ENCODE data around the gene BCL2L13.

BCL2L13 gene

DNA sequence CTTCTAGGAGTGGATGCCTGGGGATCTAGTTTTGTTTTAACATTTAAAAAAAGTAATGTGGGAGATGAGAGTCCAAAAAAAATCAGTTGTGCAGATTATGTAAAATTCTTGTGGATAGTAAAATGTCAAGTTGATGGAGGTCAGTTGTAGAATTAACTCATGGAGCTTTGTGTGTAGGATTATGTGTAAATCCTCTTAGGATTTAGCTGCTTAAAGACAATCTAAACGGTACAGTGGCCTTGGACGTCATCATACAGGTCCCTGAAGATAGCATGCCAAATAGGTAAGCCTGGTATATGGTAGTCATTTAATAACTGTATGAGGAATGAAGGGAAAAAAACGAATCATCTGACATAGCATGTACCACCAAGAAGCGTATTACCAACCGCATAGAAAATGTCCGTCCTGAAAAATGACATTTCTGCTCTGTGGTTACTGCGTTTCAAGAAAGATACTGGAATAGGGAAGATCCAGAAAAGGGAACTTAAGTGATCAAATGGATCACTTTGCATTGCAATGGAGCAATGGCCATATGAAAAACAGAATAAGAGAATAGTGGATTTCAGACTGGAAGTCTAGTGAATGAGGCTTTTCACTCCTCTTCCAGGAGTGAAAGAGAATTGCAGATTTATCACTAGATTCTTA is 61.3 kb downstream of the BCL2L13 start:
- Histone ChIP-seq H3K27me3 (replicated peaks; ENCODE audit: insufficient read depth, low read length) (no peaks in the 10 kb centered on the region), H3K4me1 (ENCODE audit: low read length) (no peaks in the 10 kb centered on the region), H3K9me2 (replicated peaks; ENCODE audit: insufficient read depth, low read length) (no peaks in the 10 kb centered on the region), H3K79me2 (ENCODE audit: low read length) (no peaks in the 10 kb centered on the region), H3F3A (ENCODE audit: insufficient read depth, low read length) (no peaks in the 10 kb centered on the region), H3K4me3 (ENCODE audit: low read length) (no peak overlapping the region), H2AFZ (ENCODE audit: low read length) (no peak overlapping the region), H3K9ac (ENCODE audit: low read length) (no peak overlapping the region), H3K4me2 (ENCODE audit: low read depth, low read length) (no peak overlapping the region), H3K27ac (ENCODE audit: low read length) (no peak overlapping the region), H4K20me1 (ENCODE audit: insufficient read depth, low read length) (no peaks in the 10 kb centered on the region), H3K36me3 (replicated peaks; ENCODE audit: insufficient read depth, low read length) (no peaks in the 10 kb centered on the region), H3K9me3 (replicated peaks; ENCODE audit: insufficient read depth, low read length) (no peaks in the 10 kb centered on the region)
- no peak for DNase-seq
- TF ChIP-seq EZH2phosphoT487 (IDR thresholded peaks at IDR 0.05; ENCODE audit: low read length): no peak

DNA sequence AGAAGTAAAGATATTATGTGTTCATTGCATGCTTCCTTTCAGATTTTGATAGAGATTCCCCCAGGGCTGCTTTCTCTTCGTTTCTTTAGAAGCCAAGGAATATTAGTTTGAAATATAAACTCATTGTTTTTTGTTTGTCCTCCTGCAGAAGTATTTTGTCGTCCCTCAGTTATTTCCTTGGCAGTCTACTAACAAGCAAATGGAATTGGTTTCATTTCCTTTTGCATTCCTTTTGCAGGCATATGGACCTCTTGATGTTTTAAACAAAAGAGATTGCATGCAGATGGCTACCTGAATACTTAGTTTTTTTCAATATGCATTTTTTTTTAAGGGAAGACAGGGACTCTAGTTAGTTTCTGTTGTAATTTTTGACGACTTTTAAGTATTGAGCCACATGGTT is 62.2 kb downstream of the BCL2L13 start:
- Histone ChIP-seq H3K4me3 (ENCODE audit: low read length) (no peak overlapping the region), H2AFZ (ENCODE audit: low read length) (no peak overlapping the region), H4K20me1 (ENCODE audit: insufficient read depth, low read length) (peaks cover 3% of the 10 kb centered on the region; the same call in 1 of the 2 replicates), H3F3A (ENCODE audit: insufficient read depth, low read length) (peaks cover 6% of the 10 kb centered on the region), H3K4me2 (ENCODE audit: low read depth, low read length) (no peak overlapping the region), H3K27ac (ENCODE audit: low read length) (no peak overlapping the region), H3K4me1 (ENCODE audit: low read length) (peaks cover 5% of the 10 kb centered on the region), H3K9me3 (replicated peaks; ENCODE audit: insufficient read depth, low read length) (no peaks in the 10 kb centered on the region), H3K9ac (ENCODE audit: low read length) (no peak overlapping the region), H3K27me3 (replicated peaks; ENCODE audit: insufficient read depth, low read length) (no peaks in the 10 kb centered on the region), H3K36me3 (replicated peaks; ENCODE audit: insufficient read depth, low read length) (no peaks in the 10 kb centered on the region), H3K9me2 (replicated peaks; ENCODE audit: insufficient read depth, low read length) (no peaks in the 10 kb centered on the region), H3K79me2 (ENCODE audit: low read length) (no peaks in the 10 kb centered on the region)
- DNase-seq: no peak
- no peak for TF ChIP-seq EZH2 (optimal IDR thresholded peaks at IDR 0.05; ENCODE audit: low read depth, low read length)
- no peak for TF ChIP-seq EZH2phosphoT487 (IDR thresholded peaks at IDR 0.05; ENCODE audit: low read length)
- TF ChIP-seq, protein P1, sequence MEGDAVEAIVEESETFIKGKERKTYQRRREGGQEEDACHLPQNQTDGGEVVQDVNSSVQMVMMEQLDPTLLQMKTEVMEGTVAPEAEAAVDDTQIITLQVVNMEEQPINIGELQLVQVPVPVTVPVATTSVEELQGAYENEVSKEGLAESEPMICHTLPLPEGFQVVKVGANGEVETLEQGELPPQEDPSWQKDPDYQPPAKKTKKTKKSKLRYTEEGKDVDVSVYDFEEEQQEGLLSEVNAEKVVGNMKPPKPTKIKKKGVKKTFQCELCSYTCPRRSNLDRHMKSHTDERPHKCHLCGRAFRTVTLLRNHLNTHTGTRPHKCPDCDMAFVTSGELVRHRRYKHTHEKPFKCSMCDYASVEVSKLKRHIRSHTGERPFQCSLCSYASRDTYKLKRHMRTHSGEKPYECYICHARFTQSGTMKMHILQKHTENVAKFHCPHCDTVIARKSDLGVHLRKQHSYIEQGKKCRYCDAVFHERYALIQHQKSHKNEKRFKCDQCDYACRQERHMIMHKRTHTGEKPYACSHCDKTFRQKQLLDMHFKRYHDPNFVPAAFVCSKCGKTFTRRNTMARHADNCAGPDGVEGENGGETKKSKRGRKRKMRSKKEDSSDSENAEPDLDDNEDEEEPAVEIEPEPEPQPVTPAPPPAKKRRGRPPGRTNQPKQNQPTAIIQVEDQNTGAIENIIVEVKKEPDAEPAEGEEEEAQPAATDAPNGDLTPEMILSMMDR (IDR thresholded peaks at IDR 0.05; ENCODE audit: low read length): no peak

DNA sequence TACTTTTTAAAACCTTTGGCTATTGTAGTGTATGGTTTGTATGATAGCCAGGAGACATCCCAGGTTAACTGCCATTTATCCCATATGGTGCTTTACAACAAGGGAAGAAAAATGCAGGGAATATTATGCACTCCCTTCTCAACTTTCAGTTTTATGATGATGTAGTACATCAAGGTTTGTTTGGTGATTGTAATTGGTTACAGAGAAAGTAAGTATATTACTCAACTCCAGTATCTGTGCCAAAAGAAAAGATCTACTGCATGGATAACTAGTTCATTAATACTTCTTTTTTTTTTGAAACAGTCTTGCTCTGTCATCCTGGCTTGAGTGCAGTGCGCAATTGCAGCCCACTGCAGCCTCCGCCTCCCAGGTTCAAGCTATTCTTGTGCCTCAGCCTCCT is 65.3 kb downstream of the BCL2L13 start:
- H2AFZ ChIP-seq (ENCODE audit: low read length): no peak overlapping the region
- no peaks in the 10 kb centered on the region for H3K79me2 ChIP-seq (ENCODE audit: low read length)
- no peaks in the 10 kb centered on the region for H3K9me2 ChIP-seq (replicated peaks; ENCODE audit: insufficient read depth, low read length)
- H3K36me3 ChIP-seq (replicated peaks; ENCODE audit: insufficient read depth, low read length): no peaks in the 10 kb centered on the region
- H3K27ac ChIP-seq (ENCODE audit: low read length): no peak overlapping the region
- peaks cover 6% of the 10 kb centered on the region; the same call in 1 of the 2 replicates for H4K20me1 ChIP-seq (ENCODE audit: insufficient read depth, low read length)
- H3K9ac ChIP-seq (ENCODE audit: low read length): no peak overlapping the region
- DNase-seq: no peak
- H3K27me3 ChIP-seq (replicated peaks; ENCODE audit: insufficient read depth, low read length): no peaks in the 10 kb centered on the region
- TF ChIP-seq EZH2phosphoT487 (IDR thresholded peaks at IDR 0.05; ENCODE audit: low read length) (no peak), EZH2 (optimal IDR thresholded peaks at IDR 0.05; ENCODE audit: low read depth, low read length) (no peak)
- TF ChIP-seq, protein P1 (IDR thresholded peaks at IDR 0.05; ENCODE audit: low read length): no peak
- no peak overlapping the region for H3K4me2 ChIP-seq (ENCODE audit: low read depth, low read length)
- H3K9me3 ChIP-seq (replicated peaks; ENCODE audit: insufficient read depth, low read length): no peaks in the 10 kb centered on the region
- no peak overlapping the region for H3K4me3 ChIP-seq (ENCODE audit: low read length)
- H3F3A ChIP-seq (ENCODE audit: insufficient read depth, low read length): peaks cover 17% of the 10 kb centered on the region
- peaks cover 18% of the 10 kb centered on the region for H3K4me1 ChIP-seq (ENCODE audit: low read length)

DNA sequence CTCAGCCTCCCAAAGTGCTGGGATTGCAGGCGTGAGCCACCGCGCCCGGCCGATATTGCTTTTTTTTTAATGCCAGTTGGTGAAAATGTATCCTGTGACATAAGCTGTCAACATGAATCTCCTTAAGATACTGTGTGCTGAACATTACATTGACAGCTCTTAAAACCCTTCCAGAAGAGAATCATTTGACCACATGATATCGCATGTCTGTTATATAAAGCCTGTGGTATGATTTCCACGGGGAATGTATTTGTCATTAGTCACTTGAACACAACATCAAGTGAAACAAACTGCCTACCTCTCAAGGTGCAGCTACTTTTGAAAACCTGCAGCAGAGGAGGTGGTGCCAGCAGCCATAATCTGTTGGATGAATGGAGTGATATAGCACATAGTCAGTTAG is 67.0 kb downstream of the BCL2L13 start:
- no peaks in the 10 kb centered on the region for H3K27me3 ChIP-seq (replicated peaks; ENCODE audit: insufficient read depth, low read length)
- no peaks in the 10 kb centered on the region for H3K36me3 ChIP-seq (replicated peaks; ENCODE audit: insufficient read depth, low read length)
- no peak for DNase-seq
- peaks cover 17% of the 10 kb centered on the region for H3F3A ChIP-seq (ENCODE audit: insufficient read depth, low read length)
- H2AFZ ChIP-seq (ENCODE audit: low read length): no peak overlapping the region
- peak overlapping the region; percentile 44 for H3K4me2 ChIP-seq (ENCODE audit: low read depth, low read length)
- H3K4me1 ChIP-seq (ENCODE audit: low read length): peaks cover 18% of the 10 kb centered on the region
- no peak overlapping the region for H3K4me3 ChIP-seq (ENCODE audit: low read length)
- no peaks in the 10 kb centered on the region for H3K9me2 ChIP-seq (replicated peaks; ENCODE audit: insufficient read depth, low read length)
- peaks cover 6% of the 10 kb centered on the region; the same call in 1 of the 2 replicates for H4K20me1 ChIP-seq (ENCODE audit: insufficient read depth, low read length)
- H3K79me2 ChIP-seq (ENCODE audit: low read length): no peaks in the 10 kb centered on the region
- no peaks in the 10 kb centered on the region for H3K9me3 ChIP-seq (replicated peaks; ENCODE audit: insufficient read depth, low read length)
- TF ChIP-seq EZH2 (optimal IDR thresholded peaks at IDR 0.05; ENCODE audit: low read depth, low read length): no peak
- TF ChIP-seq EZH2phosphoT487 (IDR thresholded peaks at IDR 0.05; ENCODE audit: low read length): no peak
- TF ChIP-seq, protein P1 (IDR thresholded peaks at IDR 0.05; ENCODE audit: low read length): no peak
- peak overlapping the region; percentile 56; the same call in 1 of the 2 replicates for H3K27ac ChIP-seq (ENCODE audit: low read length)
- H3K9ac ChIP-seq (ENCODE audit: low read length): no peak overlapping the region

Measured in MM.1S (cell line).